NOMO-1 treated with dmso at 0.1 percent for 144 hours (cell line): Measurements from ENCODE around the gene C1QTNF6.

ENCODE experiments used
- DNase-seq: peaks from one replicate; lab custom pipeline; 2025; ENCODE audit not compliant: unreplicated experiment; lab: John Stamatoyannopoulos, UW

The C1QTNF6 gene

DNA sequence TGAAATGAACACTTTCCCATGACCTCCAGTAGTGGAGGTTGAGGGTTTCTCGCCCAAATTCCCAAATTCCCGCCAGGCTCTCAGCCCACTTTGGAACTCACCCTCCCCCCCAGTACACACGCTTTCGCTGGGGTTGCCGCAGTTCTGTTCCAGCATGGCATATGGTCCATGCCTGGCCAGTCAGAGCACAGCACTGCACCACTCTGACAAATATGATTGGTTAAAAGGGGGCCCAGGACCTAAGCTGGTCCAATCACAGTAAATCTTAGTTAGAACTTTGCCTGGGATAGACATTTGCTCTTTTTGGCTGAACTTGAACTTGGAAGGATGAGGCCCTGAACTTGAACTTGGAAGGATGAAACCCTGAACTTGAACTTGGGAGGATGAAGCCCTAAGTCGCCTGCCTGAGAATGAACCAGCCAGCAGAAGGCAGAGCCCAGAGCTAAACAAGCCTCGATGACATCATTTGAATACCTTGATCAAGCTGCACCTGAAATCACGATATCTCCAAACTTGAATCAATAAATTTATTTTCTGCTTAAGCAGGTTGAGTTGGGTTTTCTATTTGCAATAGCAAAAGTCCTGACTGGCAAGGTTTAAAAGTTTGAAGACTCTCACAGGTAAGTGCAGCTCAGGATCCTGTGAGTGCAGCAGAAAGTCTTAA, 36.8 kb upstream of the C1QTNF6 start:
- DNase-seq, result no peak

DNA sequence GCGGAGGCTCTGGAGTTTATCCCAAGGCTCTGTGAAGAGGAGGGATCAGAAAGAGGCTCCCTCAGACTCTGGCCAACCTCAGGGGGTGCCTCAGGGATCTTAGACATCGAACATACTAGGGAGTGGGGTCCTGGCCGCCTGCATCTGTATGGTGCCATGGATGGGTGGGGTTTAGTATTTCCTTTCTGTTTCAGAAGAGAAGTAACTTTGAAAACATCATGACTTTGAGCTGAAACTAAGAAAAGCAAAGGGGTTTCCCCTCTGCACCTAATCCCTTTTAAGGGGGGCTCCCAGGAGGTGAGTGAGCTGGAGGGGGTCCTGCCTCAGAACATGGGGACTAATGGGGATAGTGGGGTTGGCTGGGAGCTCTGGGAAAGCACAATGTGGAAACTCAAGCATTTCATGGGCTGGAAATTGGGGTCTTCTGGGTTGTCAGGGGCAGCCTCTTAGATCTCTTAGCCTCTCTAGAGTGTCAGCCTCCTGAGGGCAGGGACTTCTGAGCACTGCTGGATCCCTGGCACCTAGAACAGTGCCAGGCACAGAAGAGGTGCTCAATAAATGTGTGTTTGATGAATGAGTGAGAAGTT, 36.0 kb upstream of the C1QTNF6 start:
- no peak for DNase-seq

DNA sequence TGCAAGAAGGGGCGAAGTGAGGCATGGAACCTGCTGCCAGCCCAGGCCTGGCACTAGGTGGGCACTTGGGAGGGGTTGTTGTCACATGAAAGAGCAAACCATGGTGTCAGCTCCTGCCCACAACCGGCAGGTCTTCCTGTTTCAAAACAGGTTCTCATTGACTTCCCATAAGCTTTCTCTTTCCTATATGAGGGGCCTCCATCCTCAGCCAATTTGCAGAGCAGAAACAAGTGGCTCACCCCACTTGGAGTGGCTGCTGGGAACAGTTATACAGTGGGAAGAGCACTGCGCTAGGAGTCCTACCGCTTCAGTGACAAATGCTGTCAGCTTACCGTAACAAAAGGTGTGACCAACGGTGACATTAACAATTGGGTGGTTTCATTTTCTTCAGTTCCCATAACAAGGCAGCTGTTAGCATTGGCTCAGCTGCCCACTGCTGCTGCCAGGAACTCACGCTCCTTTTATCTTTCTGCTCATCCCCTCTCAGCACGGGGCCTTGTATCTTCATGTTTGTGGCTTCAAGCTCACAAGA, 34.5 kb upstream of the C1QTNF6 start:
- peak; percentile 28 for DNase-seq

DNA sequence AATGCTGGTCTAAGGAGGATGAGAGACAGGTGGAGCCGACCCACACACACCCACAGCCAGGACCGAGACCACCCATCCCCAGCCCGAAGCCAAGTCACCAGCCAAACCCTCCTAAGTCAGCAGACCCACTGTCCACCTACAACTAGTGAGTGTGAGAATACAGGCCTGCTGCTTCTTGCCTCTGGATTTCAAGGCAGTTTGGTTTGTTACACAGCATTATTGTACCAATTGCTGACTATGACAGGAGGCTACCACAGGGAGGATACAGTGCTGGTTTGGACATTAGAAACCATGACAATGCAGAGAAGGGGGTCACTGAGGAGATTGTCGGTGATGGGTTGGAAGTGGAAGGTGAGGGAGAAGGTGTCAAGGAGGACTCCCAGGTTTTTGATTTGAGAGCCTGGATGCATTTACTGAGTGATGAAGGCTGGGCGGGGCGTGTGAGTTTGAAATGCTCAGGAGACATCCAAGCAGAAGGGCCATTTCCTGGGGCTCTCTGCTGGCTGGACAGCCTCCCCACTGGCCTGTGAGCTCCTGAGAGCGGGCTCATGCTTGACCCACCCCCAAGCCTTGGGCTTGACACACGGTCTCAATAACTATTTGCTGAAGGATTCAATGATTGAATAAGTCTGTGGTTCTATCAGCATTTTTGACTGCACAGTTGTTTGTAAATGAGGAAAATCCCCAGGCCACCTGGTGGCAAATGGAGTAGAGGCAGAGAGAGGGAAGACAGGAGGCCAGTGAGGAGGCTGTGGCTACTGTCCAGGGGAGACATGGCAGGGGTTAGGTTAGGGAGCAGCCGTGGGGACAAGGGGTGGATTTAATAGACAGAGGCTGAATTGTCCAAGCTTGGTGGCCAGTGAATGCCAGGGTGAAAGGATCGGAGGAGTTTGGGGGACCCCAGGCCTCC, 33.6 kb upstream of the C1QTNF6 start:
- no peak for DNase-seq

DNA sequence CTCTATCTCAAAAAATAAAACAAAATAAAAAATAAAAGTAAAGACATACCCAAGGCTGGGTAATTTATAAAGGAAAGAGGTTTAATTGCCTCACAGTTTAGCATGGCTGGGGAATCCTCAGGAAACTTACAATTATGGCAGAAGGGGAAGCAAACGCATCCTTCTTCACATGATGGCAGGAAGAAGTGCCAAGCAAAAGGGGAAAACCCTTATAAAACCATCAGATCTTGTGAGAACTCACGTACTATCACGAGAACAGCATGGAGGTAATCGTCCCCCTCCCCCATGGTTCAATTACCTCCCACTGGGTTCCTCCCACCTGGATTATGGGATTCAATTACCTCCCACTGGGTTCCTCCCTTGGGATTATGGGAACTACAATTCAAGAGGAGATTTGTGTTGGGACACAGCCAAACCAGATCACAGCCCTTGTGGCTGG, 32.5 kb upstream of the C1QTNF6 start:
- no peak for DNase-seq

DNA sequence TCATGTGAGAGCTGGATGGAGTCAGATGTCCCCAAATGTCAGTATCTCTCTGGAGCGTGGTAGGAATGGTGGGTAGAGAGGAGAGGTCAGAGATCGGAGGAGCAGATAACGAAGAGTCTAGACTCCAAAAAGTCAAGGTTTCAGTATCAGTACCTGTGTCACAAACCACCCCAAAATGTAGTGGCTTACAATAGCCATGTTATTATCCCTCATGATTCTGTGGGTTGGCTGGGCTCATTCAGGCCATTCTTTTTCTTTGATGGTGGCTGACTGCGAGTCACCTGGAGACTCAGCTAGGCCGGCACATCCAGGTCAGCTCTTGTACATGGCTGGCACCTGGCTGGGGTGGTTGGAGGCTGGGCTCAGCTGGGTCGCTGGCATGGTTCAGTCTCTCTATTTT, 31.5 kb upstream of the C1QTNF6 start:
- no peak for DNase-seq

DNA sequence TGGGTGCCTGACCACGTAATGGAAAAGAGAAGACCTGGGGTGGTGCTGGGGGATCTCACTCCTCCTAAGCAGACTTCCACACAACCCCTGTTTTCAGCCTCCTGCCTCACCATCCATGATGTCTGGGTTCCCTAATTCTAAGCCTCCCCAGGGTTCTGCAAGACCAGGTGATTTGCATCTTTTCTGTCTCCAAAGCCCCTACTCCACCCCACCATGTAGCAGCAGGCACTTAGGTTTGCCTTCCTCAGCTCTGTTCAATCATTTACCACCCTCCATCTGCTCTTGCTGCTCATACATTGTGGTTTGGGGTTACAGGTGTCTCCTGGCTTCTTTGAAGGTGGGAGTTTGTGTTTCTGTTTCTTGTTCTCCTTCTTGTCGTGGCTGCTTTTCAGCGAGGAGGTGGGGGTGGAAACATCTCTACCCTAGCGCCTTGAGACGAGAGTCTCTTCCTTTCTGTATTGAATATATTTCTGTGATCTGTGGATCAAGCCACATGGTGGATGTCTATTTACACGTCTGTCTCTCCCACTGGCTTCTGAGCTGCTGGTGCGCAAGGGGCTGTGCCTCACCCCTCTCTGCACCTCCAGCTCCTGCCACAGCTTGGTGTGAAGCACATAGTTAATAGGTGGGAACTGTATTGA, 30.8 kb upstream of the C1QTNF6 start:
- no peak for DNase-seq

DNA sequence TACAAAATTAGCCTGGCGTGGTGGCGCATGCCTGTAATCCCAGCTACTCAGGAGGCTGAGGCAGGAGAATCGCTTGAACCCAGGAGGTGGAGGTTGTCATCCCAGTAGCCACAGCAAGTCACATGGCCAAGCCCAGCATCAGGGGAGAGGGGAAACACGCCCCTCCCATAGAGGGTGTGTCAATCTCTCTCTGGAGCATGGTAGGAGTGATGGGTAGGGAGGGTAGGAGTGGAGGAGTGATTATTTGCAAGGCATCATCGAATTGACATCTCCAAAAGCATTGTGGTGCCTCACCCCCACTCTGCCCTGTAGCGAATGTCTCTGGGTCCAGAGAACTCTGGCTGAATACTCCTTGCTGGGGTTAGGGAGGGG, 30.3 kb upstream of the C1QTNF6 start:
- no peak for DNase-seq

DNA sequence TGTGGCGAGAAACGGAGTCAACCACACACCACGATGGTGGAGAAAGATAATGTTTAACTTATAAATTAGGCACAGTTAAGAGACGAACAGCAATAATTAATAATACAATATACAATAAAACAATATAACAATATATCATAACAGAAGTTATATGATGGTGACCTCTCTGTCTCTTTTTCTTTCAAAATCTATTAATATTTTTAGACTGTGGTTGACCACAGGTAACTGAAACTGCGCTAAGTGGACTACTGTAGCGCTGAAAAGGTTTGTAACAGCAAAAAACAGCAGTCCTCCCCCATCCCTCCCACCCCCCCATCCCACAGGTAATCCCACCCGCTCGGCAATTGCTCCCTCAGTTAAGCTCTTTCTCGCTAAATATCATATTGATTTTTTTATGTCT, 27.8 kb upstream of the C1QTNF6 start:
- DNase-seq, result no peak

DNA sequence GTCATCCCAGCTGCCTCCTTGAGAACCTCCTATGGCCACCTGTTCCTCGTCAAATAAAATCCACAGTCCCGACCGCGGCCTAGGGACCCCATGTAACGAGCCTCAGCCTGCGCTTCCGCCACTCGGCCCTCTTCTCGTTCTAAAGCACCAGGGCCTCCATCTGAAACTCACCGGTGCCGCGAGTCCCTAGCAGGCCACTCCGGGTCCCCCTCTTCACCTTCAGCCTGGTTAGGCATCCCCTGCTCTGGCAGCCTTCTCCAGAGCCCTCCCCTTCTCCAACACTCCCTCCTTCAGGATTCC, 26.6 kb upstream of the C1QTNF6 start:
- DNase-seq, result no peak

DNA sequence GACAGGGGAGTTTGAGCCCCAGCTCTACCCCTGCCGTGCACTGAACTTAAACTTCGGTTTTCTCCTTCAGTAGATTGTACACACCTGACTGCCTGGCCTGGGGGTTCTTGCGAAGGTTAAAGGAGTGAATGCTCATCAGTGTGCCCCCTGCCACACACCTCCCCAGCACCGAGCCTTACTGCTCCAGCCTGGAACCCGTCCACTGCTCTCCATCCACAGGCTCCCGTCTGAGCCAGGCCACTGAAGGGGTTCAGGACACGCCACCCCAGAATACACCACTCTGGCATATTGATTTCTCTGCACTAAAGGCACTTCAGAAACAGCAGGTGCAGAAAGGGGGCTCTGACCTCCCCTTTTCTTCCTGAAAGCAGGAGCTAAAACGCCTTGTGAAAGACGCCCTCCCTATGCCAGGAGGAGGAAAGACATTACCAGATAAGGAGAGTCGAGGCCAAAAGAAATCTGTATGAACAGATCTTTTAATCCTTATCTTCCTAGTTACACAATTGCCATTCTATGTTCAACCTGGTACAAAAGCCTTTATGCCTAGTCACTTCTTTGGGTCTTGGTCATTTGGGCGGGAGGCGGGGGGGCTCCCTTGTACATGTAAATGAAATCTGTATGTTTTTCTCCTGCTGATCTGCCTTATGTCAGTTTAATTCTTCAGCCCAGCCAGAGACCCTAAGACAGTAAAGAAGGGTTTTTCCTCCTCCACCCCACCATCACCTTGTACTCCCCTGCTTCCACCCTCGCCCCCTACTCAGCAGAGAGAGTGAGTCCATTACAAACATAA, 26.1 kb upstream of the C1QTNF6 start:
- DNase-seq, result no peak

DNA sequence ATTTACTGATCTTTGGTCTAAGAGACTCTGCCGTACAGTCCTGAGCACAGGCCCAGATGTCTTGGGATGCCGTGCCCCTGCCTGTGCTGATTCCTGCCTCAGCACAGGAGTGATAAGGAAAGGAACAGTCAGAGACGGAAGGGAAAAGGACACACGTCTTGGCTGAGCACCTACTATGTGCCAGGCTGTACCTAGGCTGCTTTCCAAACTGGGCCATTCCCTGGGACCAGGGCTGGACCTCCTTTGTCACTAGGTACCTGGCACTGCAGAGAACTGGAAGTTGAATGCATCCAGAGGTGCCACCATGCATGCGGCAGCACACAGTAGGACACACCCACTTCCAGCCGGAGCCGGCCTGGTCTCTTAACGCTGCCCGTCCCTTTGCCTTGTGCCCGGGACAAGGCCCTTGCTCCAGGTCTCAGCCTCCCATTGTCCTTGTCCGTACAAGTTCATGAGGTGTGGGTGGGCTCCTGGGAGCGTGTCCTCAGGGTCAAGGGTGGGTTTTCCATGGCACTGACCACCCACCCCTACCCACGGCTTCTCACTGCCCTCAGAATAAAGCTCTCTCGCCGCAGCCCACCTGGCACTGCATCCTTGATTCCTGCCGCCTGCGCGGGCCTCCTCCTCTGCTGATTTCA, 25.3 kb upstream of the C1QTNF6 start:
- no peak for DNase-seq

DNA sequence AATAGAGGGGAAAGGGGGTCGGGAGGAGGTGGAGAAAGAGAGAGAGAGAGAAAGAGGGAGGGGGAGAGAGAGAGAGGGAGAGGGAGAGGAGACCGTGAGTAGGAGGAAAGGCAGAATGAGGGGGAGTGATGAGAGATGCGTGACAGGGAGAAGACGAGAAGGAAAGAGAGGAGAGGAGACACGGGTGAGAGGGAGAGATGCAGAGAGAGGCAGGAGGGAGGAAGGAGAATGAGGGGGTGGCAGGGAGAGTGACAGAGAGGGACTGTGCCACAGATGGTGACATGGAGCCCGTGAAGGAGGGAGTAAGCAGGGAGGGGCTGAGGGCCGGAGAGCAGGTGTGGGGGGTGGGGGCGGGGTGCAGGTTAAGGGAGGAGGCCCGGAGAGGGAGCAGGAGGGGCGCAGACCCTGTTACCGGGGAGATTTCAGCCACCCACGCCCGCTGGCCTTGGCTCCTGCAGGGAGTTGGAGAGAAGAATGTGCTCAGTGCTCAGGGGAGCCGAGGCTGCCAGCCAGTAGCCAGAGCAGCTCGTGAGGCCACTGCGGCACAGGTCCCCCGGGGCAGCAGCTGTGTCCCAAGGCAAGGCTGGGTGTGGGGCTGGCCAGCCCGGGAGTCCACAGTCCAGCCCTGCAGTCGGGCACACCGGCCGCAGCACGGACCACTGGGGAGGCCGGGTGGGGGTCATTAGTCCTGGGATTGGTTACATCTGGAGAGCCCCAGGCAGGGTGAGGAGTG, 24.3 kb upstream of the C1QTNF6 start, which contains the start of gene SSTR3:
Gene SSTR3 (minus strand): TSS at position 304 of the 733 bp plus-strand sequence. CDS start 4,674 bp downstream, outside the sequence.
- no peak for DNase-seq

DNA sequence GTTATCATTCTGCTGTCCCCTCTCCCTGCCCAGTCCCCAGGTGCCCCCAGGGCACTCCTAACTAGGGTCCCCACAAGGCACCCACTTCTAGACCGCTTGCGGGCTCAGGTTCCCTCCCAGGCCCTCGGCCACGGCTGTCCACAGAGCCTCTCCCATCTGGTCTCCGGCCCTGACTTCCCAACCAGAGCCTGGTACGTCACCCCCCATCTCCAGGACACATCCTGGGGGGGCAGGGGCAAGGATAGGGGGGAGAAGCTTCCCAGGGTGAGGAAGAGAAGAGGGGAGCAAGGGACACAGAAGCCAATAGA, 23.8 kb upstream of the C1QTNF6 start:
- no peak for DNase-seq

DNA sequence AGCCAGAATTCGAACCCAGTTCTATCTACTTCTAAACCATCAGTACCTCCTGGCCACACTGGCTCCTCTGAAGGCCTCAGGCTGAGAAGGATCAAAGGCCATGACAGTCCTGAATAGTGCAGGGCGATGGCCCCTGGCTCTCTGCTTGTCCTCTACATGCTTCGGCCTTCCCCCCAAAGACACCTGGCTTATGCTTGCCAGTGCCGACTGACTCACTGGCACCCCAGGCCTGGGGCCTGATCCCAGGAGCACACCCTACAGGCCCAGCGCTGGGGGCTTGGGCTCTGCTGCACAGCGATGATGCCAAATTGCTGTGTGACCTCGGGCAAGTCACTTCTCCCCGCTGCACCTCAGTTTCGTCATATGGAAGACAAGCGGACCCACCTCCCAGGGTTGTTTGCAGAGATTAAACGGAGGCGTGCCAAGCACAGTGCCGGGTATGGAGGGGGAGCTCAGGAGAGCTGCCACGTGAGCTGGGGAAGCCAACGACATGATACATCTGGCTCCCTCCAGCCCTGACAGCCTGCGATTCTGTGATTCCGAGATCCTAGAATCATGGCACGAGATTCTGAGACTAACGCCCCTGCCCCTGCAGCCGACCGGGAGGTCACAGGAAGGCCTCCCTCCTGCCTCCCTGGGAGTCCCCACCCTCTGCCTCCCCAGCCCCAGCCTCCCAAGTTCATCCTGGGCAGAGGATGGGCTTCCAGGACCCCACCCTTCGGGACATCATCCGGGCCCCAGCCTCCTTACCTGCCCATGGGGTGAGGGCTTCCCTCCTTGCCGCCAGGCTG, 23.2 kb upstream of the C1QTNF6 start:
- no peak for DNase-seq

DNA sequence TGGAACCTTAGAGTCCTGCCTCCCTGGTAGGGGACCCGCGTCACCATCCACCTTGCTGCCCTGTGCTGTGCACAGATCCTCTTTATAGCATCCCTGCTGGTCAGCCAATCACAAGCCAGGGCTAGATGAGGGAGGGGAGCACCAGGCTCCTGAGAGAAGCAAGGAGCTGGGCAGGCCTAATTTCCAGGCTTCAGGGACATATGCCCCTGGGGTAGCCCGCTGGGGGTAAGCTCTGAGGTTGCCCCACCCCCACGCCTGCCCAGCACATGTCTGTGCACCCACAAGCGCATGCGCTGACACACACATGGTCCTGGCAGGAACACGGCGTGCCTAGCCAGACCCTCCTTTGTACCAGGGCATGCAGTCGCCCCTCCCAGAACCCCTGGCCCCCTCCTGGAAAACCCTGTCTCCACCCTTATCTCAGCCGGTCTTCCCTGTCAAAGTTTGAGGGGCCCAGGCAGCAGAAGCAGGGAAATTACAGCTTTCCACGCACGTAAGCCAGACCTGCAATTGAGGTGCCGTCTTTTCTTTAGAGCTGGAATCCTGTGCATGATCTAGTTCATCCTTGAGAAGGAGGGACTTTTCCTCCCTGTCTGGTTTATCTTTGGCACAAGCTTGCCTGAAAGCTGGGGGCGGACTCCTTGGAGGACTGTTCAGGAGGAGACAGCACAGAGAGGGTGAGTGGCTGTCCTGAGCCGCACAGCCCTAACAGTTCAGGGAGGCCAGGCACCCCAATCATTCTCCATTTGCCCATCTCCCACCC, 22.2 kb upstream of the C1QTNF6 start:
- DNase-seq, result no peak

DNA sequence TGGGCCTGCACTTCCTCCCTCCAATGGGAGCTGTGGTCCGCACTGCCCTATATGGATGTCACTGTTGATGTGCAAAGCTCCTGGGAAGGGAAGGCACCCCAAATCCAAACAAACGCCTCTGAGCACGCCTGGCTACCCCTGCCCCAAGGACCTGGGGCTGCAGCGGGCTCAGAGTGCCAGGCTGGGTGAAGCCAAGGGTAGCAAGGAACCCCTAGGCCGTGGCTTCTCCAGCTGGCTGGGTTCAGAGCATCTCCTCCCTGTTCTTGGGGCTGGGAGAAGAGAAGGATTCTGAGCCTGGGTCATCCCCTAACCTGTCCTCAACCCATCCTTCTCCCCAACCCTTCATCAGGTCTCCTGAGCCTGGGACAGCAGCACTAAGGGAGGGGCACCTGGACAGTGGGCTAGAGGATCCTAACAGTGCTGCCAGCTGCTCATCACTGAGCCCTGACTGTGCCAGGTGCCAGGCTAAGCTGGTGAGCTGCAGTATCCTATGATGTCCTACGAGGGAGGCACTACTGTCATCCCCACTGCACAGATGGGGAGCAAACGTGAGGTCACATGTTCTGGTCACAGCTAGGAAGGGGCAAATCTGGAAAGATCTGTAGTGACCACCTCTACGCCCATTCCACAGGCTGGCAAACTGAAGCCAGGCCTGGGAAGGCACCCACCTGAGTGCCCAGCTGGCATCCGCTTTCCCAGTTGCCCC, 21.2 kb upstream of the C1QTNF6 start:
- no peak for DNase-seq
